Testis (tissue), 2 donors: Measurements from ENCODE around the gene DUSP3.

Source experiments
- POLR2A ChIP-seq: fragments of 450-650 bp; IDR thresholded peaks from one replicate; pipeline ENCODE4 v1.6.1; 2017; ENCODE audit warnings: antibody characterized with exemption, mild to moderate bottlenecking, moderate library complexity
- TF ChIP-seq, protein P1 (sequence below), 3 experiments: fragments of 450-650 bp in 2 of 3; fragments of 200-600 bp in 1 of 3; sonication (generic) in 1 of 3; IDR thresholded peaks; one replicate each; pipeline ENCODE4 v1.5.1; 2016 to 2019; ENCODE audit warnings: antibody characterized with exemption in 3 of 3, mild to moderate bottlenecking in 2 of 3, moderate library complexity in 1 of 3

GRCh38 chr17:43750153-43750552 lies 28.6 kb downstream of the DUSP3 start:
- TF ChIP-seq, protein P1, sequence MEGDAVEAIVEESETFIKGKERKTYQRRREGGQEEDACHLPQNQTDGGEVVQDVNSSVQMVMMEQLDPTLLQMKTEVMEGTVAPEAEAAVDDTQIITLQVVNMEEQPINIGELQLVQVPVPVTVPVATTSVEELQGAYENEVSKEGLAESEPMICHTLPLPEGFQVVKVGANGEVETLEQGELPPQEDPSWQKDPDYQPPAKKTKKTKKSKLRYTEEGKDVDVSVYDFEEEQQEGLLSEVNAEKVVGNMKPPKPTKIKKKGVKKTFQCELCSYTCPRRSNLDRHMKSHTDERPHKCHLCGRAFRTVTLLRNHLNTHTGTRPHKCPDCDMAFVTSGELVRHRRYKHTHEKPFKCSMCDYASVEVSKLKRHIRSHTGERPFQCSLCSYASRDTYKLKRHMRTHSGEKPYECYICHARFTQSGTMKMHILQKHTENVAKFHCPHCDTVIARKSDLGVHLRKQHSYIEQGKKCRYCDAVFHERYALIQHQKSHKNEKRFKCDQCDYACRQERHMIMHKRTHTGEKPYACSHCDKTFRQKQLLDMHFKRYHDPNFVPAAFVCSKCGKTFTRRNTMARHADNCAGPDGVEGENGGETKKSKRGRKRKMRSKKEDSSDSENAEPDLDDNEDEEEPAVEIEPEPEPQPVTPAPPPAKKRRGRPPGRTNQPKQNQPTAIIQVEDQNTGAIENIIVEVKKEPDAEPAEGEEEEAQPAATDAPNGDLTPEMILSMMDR (IDR thresholded peaks at IDR 0.05), result no peak
- TF ChIP-seq POLR2A, result no peak
